ENCODE results near the gene DLGAP1.

DNA sequence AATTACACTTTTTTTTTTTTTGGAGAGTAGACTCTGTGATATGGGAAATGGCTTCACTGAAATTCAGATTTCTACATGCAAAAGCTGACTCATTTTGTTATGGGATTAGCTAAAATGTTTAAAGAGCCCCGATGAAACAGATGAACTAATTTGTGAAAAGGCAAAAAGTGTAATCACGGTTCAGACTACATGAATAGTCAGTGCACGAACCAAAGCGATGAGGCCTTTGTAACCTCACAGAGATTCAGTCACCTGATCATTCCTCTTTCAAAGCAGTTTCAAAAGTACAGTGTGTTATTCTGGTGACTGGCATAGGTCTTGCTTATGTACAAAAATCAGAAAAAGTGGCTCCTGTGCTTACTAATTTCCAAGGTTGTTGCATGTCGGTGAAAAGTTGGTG is 960.5 kb downstream of the DLGAP1 start:
- TF ChIP-seq POLR2A (IDR thresholded peaks at IDR 0.05; ENCODE audit: low read depth) = no peak
- TF ChIP-seq, protein P1, sequence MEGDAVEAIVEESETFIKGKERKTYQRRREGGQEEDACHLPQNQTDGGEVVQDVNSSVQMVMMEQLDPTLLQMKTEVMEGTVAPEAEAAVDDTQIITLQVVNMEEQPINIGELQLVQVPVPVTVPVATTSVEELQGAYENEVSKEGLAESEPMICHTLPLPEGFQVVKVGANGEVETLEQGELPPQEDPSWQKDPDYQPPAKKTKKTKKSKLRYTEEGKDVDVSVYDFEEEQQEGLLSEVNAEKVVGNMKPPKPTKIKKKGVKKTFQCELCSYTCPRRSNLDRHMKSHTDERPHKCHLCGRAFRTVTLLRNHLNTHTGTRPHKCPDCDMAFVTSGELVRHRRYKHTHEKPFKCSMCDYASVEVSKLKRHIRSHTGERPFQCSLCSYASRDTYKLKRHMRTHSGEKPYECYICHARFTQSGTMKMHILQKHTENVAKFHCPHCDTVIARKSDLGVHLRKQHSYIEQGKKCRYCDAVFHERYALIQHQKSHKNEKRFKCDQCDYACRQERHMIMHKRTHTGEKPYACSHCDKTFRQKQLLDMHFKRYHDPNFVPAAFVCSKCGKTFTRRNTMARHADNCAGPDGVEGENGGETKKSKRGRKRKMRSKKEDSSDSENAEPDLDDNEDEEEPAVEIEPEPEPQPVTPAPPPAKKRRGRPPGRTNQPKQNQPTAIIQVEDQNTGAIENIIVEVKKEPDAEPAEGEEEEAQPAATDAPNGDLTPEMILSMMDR (IDR thresholded peaks at IDR 0.05) = no peak
- no peak for TF ChIP-seq POLR2AphosphoS5 (IDR thresholded peaks at IDR 0.05)
